ENCODE results near the gene ADAMTS8.

GRCh38 chr11:130381317-130381716 lies 47.1 kb downstream of the ADAMTS8 start:
- TF ChIP-seq GATAD2B (conservative IDR thresholded peaks at IDR 0.05; ENCODE audit: low read depth): no peak
- TF ChIP-seq ZNF622 (IDR thresholded peaks at IDR 0.05): no peak
- TF ChIP-seq SUZ12 (IDR thresholded peaks at IDR 0.05; ENCODE audit: unreplicated experiment): no peak
- TF ChIP-seq CHD1 (IDR thresholded peaks at IDR 0.05; ENCODE audit: low read depth, low read length): no peak
